22Rv1 (cell line): ENCODE measurements around the gene MAPK6.

Experiments
- CTCF ChIP-seq: fragments of 450-650 bp; IDR thresholded peaks from 2 replicates; pipeline ENCODE4 v1.5.1; 2017; ENCODE audit warnings: mild to moderate bottlenecking
- ZFX ChIP-seq: fragments of 450-650 bp; IDR thresholded peaks from 2 replicates; pipeline ENCODE4 v1.6.1; 2017; ENCODE audit warnings: antibody characterized with exemption, borderline replicate concordance

- TF ChIP-seq CTCF, result no peak; the same call in 1 of the 2 replicates
- TF ChIP-seq ZFX, result no peak
These were observed at the start of gene MAPK6 for GRCh38 chr15:52018693-52019393.
